Activated naive CD4-positive, alpha-beta T cell treated with anti-CD3 and anti-CD28 coated beads, Interleukin-2, amount 50 U/mL, for 72 hours (primary cell): ENCODE data around the gene KCTD8. TPM values are rescaled to one million over a fixed set of nuclear protein-coding genes. Genes with fewer than 3 reads are reported as not detected.
"Not testable (repeated sequence)": the region's sequence is repeated elsewhere in the genome, so short reads cannot be mapped to it uniquely, and the experiment has no call there.

ENCODE experiments used
- ATAC-seq, 2 donors: fragments of 150-1000 bp; cut with Tn5 transposase; 2 replicates each; pipeline ENCODE4 v1.10.0; 2021; ENCODE audit warnings: mild to moderate bottlenecking in 2 of 2, moderate library complexity in 2 of 2
- DNase-seq, 2 donors: peaks; one replicate each; pipeline ENCODE4 v3.0.0; 2021 to 2022; ENCODE audit warnings: low spot score in 2 of 2
- H3K27ac Mint-ChIP-seq, 2 donors: one replicate each; pipeline ENCODE4 v1.8.0; 2022; ENCODE audit warnings: mild to moderate bottlenecking in 2 of 2, mixed read lengths in 2 of 2
- H3K36me3 Mint-ChIP-seq, 2 donors: one replicate each; pipeline ENCODE4 v1.8.0; 2022; ENCODE audit warnings: mixed read lengths in 2 of 2
- H3K9me3 Mint-ChIP-seq, 2 donors: one replicate each; pipeline ENCODE4 v1.8.0; 2022; ENCODE audit warnings: mixed read lengths in 2 of 2
- total RNA-seq, 2 donors: library from RNA; stranded (reverse); gene quantifications; one replicate each; pipeline ENCODE4 v1.2.3, GENCODE V29; 2022

Gene KCTD8
- total RNA-seq, 2 donors from 2014 or later = not detected

DNA sequence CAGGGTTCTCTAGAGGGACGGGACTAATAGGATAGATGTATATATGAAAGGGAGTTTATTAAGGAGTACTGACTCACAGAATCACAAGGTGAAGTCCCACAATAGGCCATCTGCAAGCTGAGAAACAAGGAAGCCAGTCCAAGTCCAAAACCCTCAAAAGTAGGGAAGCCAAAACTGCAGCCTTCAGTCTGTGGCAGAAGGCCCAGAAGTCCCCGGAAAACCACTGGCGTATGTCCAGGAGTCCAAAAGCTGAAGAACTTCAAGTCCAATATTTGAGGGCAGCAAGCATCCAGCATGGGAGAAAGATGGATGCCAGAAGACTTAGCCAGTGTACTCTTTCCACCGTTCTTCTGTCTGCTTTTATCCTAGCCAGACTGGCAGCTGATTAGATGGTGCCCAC lies 227.2 kb downstream of the KCTD8 start:
- Mint-ChIP-seq H3K9me3 (peaks cover 14 to 30% of the 10 kb centered on the region in 2 donors), H3K27ac (no peak overlapping the region), H3K36me3 (no peaks in the 10 kb centered on the region)
- no peak for ATAC-seq
- DNase-seq = no peak

DNA sequence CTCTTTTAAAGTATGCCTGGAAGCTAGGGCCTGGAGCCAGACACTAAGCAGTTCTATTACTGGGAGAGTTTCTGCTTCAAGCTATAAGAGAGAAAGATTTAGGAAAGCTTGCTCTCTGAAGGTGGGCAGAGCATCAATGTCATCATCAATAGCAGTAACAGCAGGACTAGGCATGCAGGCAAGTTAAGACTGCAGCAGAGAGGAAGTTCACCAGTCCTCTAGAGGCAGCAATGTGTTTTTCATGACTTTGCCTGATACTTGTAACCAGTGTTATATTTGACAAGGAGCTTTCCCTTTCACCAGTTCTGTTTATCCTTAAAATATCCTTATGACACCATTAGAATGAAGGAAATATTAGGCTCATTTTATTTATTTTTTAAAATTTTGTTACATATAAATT lies 237.9 kb downstream of the KCTD8 start:
- H3K27ac Mint-ChIP-seq = no peak overlapping the region
- ATAC-seq = no peak
- no peak for DNase-seq
- H3K9me3 Mint-ChIP-seq = peaks cover 5 to 6% of the 10 kb centered on the region in 2 donors
- no peaks in the 10 kb centered on the region for H3K36me3 Mint-ChIP-seq

DNA sequence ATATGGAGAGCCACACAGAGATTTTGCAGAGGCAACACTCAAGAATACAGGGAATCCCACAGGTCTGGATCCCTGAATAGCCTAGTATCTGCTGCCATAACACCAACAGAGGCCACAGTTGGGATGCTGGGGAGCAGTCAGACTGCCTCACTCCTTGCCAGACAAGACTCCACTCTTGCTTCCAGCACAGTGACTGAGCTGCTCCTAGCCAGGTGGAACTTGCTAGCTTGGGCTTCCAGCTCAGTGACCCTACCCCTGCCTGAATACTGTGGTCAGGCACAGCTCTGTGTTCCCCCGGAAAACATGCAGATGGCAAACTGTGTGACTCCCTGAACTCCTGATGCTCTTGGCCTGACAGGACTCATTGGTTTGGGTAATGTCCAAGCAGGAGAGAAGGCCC lies 251.8 kb downstream of the KCTD8 start:
- Mint-ChIP-seq H3K36me3 (peaks cover 0 to 4% of the 10 kb centered on the region in 2 donors), H3K27ac (no peak overlapping the region), H3K9me3 (peaks cover 19 to 32% of the 10 kb centered on the region in 2 donors)
- ATAC-seq (no peak), DNase-seq (no peak)

DNA sequence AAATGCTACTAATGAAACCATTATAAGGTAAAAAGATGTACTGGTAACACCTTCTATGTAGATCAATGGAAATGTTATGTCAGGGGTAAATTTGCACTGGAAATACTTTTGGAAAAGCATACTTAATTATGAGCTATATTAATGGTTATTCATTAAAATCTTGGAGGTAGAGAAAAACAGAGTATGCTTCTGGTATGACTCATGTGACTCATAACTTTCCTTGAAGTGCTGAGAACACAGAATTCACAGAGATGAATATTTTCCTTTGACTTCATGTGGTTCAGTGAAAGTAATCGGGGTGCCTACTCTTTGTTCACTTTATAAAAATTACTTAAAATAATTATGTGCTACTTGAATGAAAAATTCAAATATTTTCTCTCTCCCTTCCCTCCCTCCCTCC lies 254.2 kb downstream of the KCTD8 start:
- Mint-ChIP-seq H3K9me3 (peaks cover 19% of the 10 kb centered on the region in 2 donors), H3K36me3 (peaks cover 0 to 4% of the 10 kb centered on the region in 2 donors), H3K27ac (no peak overlapping the region)
- no peak for ATAC-seq
- no peak for DNase-seq

DNA sequence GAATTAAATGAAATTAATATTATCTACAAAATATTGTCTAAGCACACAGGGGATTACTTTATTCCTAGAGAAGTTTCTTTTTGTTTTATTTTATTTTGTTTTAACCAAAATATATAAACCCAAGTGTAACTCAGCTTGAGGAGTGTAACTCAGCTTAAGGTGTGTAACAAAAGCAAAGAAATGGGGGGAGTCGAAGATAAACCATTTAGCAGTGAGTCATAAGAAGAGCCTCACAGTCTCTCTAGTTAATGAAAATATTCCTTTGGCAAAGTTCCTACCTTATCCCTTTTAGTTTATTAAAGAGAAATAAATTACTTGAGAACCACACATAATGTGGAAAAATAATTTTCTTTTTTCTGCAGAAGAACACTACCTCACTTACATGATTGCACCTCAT lies 261.8 kb downstream of the KCTD8 start:
- no peaks in the 10 kb centered on the region for H3K36me3 Mint-ChIP-seq
- peaks cover 18 to 22% of the 10 kb centered on the region in 2 donors for H3K9me3 Mint-ChIP-seq
- no peak overlapping the region for H3K27ac Mint-ChIP-seq
- no peak for DNase-seq
- no peak for ATAC-seq

DNA sequence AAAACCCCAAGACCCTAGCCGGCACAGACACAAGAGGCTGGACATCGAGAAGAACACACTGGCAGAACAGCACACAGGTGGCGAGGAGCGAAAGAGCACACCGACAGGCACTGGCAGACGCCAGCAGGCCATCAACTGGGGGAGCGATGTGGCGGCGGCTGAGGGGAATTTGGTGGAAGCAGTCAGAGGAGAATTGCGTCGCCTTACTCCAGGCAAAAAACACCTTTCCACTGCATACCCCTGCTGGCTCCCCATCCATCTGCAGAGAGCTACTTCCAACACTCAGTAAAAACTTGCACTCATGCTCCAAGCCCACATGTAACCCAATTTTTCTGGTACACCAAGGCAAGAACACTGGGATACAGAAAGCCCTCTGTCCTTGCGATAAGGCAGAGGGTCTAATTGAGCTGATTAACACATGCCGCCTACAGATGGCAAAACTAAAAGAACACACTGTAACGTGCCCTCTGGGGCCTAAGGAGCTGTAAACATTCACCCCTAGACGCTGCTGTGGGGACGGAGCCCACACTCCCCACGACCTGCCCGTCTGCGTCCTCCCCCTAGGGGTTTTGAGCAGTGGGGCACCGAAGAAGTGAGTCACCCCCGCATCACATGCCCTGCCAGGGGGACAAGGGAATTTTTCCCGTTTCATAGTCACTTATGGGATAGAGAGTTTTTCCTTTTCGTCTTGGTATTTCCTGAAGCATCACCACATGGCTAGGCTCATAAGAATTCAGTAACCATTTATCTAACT lies 262.3 kb downstream of the KCTD8 start:
- Mint-ChIP-seq H3K27ac (no peak overlapping the region), H3K9me3 (peaks cover 18 to 22% of the 10 kb centered on the region in 2 donors), H3K36me3 (no peaks in the 10 kb centered on the region)
- peak in 1 of 2 donors; percentile 34 for DNase-seq
- no peak for ATAC-seq

DNA sequence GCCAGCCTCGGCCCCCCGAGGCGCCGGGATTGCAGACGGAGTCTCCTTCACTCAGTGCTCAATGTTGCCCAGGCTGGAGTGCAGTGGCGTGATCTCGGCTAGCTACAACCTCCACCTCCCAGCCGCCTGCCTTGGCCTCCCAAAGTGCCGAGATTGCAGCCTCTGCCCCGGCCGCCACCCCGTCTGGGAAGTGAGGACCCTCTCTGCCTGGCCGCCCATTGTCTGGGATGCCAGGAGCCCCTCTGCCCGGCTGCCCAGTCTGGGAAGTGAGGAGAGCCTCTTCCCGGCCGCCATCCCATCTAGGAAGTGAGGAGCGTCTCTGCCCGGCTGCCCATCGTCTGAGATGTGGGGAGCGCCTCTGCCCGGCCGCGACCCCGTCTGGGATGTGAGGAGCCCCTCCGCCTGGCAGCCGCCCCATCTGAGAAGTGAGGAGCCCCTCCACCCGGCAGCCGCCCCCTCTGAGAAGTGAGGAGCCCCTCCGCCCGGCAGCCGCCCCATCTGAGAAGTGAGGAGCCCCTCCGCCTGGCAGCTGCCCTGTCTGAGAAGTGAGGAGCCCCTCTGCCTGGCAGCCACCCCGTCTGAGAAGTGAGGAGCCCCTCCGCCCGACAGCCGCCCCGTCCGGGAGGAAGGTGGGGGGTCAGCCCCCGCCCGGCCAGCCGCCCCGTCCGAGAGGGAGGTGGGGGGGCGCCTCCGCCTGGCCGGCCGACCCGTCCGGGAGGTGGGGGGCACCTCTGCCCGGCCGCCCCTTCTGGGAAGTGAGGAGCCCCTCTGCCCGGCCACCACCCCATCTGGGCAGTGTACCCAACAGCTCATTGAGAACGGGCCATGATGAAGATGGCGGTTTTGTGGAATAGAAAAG lies 266.9 kb downstream of the KCTD8 start:
- H3K27ac Mint-ChIP-seq, ATAC-seq, H3K36me3 Mint-ChIP-seq, DNase-seq: not testable (repeated sequence)
- peaks cover 9 to 15% of the 10 kb centered on the region in 2 donors for H3K9me3 Mint-ChIP-seq

DNA sequence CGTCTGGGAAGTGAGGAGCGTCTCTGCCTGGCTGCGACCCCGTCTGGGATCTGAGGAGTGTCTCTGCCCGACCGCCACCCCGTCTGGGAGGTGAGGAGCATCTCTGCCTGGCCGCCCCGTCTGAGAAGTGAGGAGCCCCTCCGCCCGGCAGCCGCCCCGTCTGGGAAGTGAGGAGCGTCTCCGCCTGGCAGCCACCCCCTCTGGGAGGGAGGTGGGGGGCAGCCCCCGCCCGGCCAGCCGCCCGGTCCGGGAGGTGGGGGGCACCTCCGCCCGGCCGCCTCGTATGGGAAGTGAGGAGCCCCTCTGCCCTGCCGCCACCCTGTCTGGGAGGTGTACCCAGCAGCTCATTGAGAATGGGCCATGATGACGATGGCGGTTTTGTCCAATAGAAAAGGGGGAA lies 280.8 kb downstream of the KCTD8 start:
- not testable (repeated sequence) for H3K36me3 Mint-ChIP-seq, ATAC-seq, DNase-seq, H3K27ac Mint-ChIP-seq
- peaks cover 25% of the 10 kb centered on the region in 2 donors for H3K9me3 Mint-ChIP-seq

DNA sequence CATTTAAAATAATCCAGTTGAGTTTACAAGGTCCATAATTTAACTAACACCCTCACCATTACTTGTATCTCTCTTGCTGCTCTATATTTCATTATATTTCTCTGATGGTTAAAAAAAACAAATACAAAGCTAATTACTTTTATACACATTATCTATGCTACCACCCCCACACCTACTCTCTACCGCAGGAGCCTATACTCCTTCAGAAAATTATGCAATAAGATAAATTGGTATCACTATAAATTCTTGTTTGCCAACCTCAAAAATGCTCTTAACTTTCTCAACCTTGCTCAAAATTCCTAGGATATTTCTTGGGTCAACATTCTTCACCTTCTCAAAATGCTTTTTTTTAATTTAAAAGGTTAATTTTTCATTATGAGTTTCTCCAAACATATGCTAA lies 282.7 kb downstream of the KCTD8 start:
- ATAC-seq (no peak), DNase-seq (no peak)
- Mint-ChIP-seq H3K27ac (no peak overlapping the region), H3K36me3 (no peaks in the 10 kb centered on the region), H3K9me3 (peaks cover 16 to 20% of the 10 kb centered on the region in 2 donors)

DNA sequence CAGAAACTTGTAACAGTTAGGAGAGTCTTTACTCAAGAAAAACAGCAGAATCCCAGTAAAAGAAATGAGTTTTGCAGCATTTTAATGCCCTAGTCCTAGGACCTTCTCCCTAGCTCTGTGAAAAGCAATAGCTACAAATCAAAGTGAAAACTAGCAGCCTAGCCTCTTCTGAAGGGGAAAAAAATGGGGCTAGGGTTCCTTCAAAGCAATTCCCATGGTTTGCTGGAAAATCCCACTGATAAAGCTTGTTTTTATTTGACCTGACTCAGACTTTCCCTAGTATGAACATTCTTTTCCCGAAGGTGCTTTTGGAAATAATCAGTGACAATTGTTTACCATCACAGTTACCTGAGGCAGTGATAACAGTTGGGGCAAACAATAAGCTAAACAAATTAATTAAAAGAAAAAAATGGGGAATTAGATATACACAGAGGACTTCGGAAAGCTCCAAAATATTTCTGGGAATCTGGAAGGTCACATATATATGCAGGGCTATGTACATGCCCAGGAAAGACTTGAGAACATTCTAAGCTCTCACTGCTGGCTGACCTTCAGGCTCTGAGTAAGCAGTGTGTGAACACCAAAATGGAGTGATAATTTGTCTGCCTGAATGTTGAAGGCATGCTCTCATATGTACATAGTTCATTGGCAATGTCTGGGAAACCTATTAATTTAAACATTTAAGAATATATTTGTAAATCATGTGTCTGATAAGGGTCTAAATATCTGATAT lies 285.9 kb downstream of the KCTD8 start:
- H3K36me3 Mint-ChIP-seq = no peaks in the 10 kb centered on the region
- DNase-seq (no peak), ATAC-seq (no peak)
- no peak overlapping the region for H3K27ac Mint-ChIP-seq
- peaks cover 5 to 10% of the 10 kb centered on the region in 2 donors for H3K9me3 Mint-ChIP-seq

DNA sequence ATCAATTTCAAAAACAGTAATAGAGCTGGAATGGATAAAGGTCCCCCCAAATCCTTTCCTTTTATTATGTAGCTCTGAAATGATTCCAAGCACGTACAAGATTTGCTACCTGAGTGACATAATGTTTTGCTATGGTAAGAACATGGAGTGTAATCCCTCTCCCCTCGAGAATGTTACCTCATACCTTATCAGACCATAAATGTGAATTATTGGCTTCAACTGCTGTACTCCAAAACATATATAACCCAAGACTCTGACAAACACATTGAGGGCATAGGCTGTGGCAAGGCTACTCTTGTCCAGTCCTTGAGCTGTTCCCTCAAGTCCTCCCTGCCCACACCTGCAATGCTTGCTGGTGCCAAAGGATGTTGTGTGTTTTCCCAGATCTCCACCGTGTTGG lies 286.9 kb downstream of the KCTD8 start:
- Mint-ChIP-seq H3K36me3 (no peaks in the 10 kb centered on the region), H3K9me3 (peaks cover 5 to 15% of the 10 kb centered on the region in 2 donors), H3K27ac (no peak overlapping the region)
- DNase-seq = no peak
- ATAC-seq = no peak

DNA sequence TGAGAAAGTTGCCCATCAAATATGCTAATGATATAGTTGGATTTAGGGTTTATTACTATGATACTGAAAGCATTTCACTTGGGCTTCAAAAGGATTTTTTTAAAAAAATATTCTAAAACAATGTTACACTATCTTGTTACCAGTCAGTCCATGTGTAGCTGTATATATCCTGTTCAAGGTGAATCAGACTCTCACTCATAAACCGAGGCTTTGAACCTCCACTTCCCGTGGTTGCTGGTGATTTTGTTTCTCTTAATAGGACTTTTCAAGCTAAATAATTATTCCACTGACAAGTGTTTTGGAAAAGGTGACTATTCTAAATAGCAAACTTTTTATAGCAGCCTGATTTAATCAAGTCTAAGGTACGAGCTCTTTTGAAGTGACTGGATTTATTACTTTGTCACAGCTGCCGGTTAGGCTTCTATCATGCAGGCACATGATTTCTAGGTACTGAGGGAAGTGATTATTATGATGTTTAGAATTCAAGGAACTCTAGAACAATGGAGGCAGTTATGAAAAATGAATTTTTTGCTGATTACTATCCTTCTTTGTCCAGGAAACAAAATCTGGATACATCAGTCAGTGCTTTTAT lies 287.7 kb downstream of the KCTD8 start:
- Mint-ChIP-seq H3K27ac (no peak overlapping the region), H3K9me3 (peaks cover 8 to 23% of the 10 kb centered on the region in 2 donors), H3K36me3 (no peaks in the 10 kb centered on the region)
- no peak for ATAC-seq
- DNase-seq = no peak

DNA sequence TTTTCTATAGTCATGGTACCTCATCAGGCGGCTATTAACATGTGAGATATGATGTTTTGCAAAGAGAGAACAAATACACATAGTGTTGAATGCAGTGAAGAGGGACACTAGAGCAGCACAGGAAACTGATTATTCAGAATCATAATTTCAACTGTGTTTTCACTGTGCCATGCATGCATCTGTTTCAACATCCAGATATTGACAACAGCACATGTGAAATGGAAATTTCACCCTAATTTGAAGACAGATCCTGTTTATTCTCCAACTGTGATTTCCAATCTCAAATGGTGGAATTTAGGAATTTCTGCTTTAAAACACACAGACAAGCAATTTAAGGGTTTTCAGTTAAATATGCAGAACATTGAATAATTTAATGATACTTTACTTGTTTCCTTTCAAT lies 288.6 kb downstream of the KCTD8 start:
- no peak for DNase-seq
- peaks cover 6 to 21% of the 10 kb centered on the region in 2 donors for H3K9me3 Mint-ChIP-seq
- no peak overlapping the region for H3K27ac Mint-ChIP-seq
- no peak for ATAC-seq
- H3K36me3 Mint-ChIP-seq = no peaks in the 10 kb centered on the region

DNA sequence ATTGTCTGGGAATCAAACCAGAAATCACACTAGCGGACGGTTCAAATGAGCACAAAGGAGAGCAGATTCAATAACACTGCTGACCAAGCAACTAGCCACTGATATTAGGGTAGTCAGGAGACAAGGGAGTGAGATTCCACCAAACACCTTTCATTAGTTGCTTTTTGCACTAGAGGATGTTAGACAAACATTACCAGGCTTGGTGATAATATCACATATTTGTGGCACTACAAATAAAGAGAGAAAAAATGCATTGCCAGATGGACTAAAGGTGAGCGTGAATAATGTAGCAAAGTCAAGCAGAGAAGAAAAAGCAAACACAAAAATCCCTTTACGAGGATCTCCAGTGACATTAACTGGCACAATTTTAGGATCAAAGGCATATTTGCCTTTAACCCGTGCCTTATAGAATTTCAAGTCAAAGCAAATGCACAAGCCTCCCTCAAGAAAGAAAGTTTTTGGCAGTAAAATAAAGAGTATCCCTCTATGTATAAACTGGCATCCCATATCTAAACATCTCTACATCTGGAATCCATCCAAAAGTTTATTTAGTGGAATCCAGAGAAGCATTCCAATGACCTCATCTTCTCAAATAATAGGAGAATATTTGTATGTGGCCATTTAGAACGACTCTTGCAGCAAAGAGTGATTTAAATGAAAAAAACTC lies 290.9 kb downstream of the KCTD8 start:
- ATAC-seq (no peak), DNase-seq (no peak)
- Mint-ChIP-seq H3K27ac (no peak overlapping the region), H3K9me3 (peaks cover 5 to 20% of the 10 kb centered on the region in 2 donors), H3K36me3 (no peaks in the 10 kb centered on the region)

DNA sequence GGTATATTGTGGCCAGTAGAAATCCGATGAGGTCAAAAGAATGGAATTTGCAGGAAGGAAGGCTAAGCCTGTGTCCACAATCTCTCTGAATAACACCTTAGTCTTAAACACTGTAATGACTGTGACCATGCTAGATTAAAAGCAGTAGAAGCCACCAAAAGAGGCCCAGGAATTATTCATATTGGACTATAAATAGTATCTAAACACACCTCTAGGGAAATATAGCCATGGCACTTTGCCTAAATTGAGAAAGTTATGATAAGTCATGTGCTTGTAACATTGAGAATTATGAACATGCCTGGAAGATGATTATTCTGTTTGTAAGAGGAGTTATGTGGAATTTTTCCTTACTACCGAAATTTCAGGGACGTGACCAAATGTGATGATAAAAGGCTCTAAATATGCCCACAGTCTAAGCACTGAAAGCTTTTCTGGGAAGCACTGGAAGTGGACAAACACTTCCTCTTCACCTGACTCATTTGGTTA lies 298.5 kb downstream of the KCTD8 start:
- H3K36me3 Mint-ChIP-seq = peaks cover 0 to 5% of the 10 kb centered on the region in 2 donors
- DNase-seq (no peak), ATAC-seq (no peak)
- H3K9me3 Mint-ChIP-seq = peaks cover 8 to 16% of the 10 kb centered on the region in 2 donors
- H3K27ac Mint-ChIP-seq = no peak overlapping the region

DNA sequence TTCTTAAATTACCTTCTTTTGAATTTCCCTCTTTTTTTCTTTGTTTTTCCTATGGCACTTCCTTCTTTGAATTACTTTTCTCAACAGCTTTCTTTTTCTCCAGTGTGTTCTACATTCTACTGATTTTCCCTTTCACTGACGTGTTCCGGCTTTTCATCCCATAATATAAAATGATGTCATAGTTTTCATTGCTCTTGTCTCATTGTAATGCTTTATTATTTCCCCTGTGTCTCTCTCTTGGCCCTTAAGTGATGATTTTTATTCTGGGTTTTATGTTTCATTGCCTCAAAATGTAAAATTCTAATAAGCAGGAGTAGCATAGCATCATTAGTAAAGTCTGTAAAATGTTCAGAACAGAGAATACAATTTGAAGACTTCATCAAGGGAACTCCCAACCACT lies 299.3 kb downstream of the KCTD8 start:
- peaks cover 0 to 5% of the 10 kb centered on the region in 2 donors for H3K36me3 Mint-ChIP-seq

More for the DNA sequence above, 299.3 kb downstream of the KCTD8 start:
- Mint-ChIP-seq H3K27ac (no peak overlapping the region), H3K9me3 (peaks cover 8 to 16% of the 10 kb centered on the region in 2 donors)
- no peak for DNase-seq
- no peak for ATAC-seq
